ENCODE results near the gene UAP1L1.

Gene UAP1L1

DNA sequence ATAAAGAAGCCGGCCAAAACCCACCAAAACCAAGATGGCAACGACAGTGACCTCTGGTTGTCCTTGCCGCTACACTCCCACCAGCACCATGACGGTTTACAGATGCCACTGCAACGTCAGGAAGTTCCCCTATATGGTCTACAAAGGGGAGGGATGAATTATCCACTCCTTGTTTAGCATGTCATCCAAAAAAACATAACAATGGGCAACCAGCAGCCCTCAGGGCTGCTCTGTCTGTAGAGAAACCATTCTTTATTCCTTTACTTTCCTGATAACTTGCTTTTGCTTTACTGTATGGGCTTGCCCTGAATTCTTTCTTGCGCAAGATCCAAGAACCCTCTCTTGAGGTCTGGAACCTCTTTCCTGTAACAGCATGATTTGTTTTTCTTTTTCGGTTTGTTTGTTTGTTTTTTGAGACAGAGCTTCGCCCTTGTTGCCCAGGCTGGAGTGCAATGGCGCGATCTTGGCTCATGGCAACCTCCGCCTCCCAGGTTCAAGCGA is 2.0 kb upstream of the UAP1L1 start:
- no peak for DNase-seq (ENCODE audit: low read depth)

DNA sequence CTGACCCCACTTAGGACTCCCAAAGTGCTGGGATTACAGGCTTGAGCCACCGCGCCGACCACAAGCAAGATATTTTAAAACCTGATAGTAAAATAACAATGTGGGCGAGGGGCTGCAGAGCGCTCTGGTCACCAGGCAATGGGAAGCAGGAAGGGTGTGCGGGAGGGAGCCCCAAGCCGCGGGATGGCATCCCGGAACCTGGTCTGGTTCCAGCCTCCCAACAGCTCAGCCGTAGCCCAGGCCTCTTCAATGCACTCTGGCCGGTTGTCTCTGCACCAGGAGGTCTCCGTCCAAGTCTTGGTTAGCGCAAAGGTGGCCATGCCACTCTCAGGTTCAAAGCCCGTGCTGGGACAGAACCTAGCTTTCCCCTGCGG is 694 bp upstream of the UAP1L1 start:
- DNase-seq (ENCODE audit: low read depth): no peak

- no peak for DNase-seq (ENCODE audit: low read depth)
These were observed 709 bp downstream of the UAP1L1 start for GRCh38 chr9:137077758-137078693.

GRCh38 chr9:137078701-137079400 is 1.5 kb downstream of the UAP1L1 start:
- DNase-seq (ENCODE audit: low read depth): no peak

DNA sequence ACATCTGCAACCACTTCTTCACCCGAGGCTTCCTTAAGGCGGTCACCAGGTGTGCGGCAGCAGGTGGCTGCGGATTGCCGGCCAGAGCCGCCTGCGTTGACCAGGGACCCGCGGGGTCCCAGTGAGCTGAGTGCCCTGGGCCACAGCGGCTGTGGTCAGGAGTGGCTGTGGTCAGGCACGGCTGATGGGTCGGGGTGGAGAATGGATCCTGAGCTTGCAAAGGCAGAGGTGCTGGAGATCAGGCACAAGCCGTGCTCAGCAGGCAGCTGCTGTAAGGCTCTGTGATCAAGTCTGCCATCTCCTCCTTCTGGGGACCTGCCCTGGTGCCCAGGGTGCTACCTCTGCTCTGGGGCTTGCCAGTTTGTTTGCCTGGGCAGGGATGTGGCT is 2.1 kb downstream of the UAP1L1 start:
- no peak for DNase-seq (ENCODE audit: low read depth)

- DNase-seq (ENCODE audit: low read depth): no peak
These were observed 3.2 kb downstream of the UAP1L1 start for GRCh38 chr9:137080260-137081122.

DNA sequence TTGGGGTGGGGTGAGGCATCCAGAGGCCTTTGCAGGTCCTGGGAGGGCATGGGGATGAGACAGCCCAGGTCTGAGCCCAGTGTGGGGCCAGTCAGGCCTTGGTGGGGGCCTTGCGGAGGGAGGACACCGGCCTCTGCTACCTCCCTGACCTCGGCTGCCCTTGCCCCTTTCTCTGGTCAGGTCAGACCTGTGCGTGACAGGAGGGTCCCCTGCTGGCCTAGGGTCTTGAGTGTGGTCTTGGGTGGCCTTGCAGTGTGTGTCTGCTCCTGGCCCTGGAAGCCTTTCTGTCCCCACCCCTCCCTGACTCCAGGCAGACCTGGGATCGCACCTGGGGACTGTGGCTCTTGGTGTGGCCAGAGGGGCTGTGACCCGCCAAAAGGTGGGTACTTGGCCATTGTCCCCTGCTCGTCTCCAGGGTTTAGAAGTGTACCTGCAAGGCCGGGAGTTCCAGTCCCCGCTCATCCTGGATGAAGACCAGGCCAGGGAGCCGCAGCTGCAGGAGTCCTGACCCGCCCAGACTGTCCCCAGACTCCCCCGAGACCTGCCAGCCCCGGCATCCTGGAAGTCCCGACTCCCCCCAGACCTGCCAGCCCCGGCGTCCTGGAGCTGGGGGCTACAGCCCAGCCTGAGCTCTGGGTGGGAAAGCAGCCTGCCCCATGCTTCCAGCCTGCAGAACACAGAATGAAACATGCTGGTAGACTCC is 5.1 kb downstream of the UAP1L1 start:
- no peak for DNase-seq (ENCODE audit: low read depth)

- no peak for DNase-seq (ENCODE audit: low read depth)
These were observed 5.6 kb downstream of the UAP1L1 start for GRCh38 chr9:137082925-137083290.

DNA sequence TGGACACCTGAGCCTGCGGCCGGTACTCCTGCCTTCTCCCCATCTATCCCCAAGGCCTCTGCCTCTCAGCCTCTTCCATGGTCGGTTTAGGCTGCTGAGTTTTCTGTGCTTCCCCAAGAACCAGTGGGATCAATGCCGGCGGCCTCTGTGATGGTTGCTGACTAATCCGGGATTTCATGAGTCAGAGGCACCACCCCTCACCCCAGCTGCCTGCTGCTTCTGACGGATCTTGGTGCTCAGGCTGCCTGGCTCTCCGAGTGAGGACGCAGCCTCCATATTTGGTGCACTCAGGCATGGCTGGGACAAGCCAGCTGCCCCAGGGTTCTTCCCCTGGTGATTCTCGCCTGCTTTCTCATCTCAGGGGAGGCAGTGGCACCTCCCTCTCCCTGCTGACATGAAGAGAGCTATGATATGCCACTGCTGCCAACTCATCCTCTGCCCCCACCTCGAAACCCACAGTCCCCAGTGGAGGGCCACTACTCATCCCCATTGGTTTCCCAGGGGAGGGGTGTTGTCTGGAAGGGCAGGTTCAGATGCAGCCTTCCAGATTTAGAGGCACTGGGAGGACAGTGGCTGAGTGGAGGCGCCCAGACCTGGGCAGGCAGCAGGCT is 6.2 kb downstream of the UAP1L1 start:
- DNase-seq (ENCODE audit: low read depth): peak; percentile 84

DNA sequence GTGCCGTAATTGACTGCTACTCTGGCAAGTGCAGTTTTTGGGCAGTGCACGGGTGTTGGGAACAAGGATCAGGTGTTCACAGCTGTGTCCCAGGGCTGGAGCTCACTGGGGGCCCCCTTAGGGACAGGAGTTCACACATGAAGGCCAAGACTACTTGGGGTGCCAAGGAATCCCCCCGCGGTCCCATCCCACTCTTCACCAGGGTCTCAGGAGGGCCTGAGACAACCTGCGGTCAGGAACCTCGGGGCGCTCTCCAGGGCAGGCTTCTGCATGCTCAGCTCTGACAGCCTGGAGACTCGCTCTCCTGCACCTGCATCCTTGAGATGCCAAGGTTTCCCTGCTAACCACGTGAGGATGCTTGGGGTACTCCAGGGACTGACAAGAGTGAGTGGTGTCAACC is 7.2 kb downstream of the UAP1L1 start:
- no peak for DNase-seq (ENCODE audit: low read depth)

DNA sequence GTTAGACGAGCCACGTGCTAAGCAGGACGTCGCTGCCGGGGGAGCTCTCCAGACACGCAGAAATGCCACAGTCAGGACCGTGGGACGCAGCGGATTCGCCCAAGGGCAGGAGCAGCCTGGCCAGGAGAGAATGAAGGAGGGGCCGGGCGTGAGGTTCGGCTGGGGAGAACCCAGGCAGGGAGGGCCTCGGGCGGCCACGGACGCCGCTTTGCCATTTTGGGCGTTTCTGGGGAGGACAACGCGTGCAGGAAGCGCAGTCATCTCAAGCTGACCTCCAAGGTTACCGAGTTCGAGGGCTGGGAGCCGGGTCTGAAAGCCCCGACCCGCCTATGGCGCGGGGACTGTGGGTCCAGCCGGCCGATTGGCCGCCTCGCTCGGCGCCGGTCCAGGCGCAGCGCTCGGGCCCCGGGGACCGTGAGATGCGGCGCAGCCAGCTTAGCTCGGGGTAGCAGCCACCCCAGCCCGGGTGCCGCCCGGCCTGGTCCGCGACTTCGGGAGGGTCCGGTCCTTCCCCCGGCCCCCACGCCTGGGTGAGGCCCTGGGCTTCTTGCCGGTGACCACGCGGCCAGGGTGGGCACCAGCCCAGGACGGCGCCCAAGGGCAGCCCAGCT is 8.7 kb downstream of the UAP1L1 start:
- no peak for DNase-seq (ENCODE audit: low read depth)

GRCh38 chr9:137086531-137087408 is 9.5 kb downstream of the UAP1L1 start, which contains the start of gene MAN1B1:
TSS of gene MAN1B1 (plus strand) at chr9:137086985. CDS start at chr9:137087000, 15 bp downstream.
- peak; percentile 91 for DNase-seq (ENCODE audit: low read depth)

DNA sequence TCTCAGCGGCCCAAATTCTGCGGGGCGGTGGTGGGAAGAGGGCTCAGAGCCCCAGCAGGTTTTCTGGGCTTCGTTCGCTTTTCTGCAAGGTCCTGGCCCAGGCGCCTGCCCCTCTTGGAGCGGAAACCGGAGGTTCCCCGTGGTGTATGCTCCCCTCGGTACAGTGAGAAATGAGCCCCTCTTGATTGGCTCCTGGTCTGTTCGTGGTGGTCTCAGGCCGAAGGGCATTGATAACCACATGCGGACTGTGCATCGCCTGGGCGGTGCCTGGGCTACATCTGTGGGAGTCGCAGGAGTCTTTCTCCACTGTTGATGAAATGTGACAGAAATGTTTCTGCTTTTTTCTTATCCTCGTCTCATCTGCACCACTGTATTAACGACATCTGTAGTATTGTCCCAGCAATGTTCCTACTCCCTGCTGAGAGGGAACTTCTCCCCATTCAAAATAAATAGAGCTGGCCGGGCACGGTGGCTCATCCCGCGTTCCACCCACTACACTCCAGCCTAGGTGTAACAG is 10.2 kb downstream of the UAP1L1 start:
- DNase-seq (ENCODE audit: low read depth): no peak

DNA sequence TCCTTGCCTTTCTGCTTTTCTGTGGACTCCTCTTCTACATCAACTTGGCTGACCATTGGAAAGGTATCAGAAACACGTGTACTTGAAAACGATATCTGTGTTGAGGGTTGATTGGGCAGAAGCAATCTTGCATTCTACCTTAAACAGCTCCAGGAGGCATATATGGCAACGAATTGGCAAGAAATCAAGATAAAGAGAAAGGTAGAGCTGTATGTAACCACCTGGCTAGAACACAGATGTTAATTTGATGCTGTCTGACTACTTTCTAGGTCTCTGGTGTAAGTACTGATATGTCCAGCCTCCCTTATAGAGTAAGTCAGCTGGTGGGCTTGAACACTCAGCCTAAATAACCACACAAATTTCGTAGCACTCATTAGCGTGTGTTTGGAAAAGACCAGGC is 10.8 kb downstream of the UAP1L1 start:
- no peak for DNase-seq (ENCODE audit: low read depth)

DNA sequence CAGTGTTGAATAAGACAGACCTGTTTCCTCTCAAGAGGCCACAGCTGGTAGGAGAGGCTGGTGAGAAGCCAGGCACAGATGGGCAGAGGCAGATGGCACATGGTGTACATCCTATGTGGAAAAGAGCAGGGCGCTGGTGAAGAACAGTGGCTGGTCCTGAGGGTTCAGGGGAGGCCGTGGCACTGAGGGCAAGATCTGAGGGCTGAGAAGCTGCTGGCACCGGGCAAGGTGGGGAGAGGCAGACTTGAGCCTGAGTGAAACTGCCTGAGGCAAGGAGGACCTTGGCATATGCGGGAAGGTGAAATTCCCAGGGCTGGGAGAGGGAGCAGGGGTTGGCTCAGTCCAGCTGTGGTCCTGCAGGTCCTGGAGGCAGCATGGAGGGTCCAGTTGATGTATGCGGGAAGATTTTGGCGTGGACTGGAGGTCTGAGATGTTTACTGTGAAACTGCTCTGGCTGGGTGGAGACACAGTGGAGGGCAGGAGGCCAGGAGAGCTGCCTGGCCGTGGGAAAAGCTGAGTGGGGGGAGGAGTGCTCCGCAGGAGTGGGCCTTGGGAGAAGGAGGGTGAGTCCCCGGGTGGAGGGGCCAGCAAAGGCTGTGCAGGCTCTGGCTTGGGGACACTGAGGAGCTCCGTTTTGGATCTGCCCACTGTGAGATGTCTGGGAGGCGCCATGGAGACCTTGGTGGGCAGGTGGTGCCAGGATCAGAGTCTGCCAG is 12.1 kb downstream of the UAP1L1 start:
- no peak for DNase-seq (ENCODE audit: low read depth)

DNA sequence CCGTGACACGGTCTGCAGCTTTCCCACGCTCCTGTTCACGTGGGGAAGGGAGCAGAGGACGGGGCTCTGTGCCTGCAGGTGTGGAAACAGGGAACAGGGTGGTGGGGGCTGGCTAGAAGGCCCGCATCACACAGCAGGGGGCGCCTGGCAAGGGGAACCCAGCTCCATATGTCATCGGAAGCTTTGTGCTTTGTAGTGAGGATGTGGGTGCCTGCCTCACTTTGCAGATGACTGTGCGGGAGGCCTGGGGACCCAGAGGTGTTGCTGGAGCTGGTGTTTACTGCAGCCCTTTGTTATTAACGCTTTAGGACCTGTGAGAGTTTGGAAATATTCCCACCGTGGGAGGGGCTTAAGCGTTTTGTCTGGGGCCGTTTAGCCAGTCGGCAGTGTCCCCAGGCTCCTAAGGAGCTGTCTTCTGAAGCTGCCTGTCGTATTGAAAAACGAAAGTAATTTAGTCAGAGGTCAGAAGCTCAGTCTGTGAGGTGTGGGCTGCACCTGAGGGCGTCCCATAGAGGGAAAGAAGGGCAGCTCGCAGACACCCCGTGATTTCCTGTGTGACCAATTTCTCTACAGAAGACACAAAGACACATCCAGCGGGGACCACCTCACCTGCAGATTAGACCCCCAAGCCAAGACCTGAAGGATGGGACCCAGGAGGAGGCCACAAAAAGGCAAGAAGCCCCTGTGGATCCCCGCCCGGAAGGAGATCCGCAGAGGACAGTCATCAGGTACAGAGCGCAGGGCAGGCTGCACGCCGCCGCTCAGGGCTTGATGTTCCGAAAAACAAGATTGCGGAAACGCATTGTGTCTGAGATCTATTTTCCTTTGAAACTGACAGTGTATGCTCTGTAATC is 18.6 kb downstream of the UAP1L1 start:
- DNase-seq (ENCODE audit: low read depth): no peak

DNA sequence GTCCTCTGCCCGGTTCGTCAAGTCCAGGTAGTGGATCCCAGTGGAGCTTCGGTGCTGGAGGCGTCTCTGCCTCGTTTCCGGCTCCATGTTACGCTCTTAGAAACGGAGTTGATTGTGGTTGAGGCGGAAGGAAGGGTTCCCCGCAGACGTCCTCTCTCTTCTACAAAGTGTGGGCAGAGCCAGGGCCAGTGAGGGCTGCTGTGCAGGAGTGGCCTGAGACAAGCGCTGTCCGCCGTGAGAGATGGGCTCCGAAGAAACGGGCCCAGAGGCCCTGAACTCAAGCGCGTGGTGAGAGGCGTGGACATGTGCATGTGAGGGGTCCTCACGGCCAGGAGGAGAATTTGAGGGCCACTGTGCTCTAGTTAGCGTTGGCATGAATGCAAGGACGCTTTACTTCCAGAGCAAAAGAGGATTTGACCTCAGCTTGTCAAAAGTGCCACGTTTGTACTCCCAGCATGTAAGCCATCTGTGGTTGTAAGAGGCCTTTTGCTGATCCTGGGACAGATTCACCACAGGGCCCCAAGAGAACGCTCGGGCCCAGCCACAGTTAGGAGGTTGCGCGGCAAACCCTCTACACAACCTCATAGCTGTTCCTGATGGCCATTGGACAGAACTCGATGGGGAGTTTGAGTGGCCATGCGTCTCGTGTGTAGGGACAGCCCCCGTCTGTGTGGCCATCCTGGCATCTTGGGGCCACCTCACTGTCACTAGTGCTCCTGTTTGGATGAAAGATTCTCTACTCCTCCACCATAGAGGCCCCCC is 19.6 kb downstream of the UAP1L1 start:
- no peak for DNase-seq (ENCODE audit: low read depth)

Data from non-pigmented ciliary epithelial cell (primary cell).